OCI-LY7 (cell line): ENCODE results near the gene STOX2. TPM values are rescaled to one million over a fixed set of nuclear protein-coding genes. Genes with fewer than 3 reads are reported as not detected.

Source experiments
- BruUV-seq: library from RNA; stranded (reverse); fragments of 400-500 nt; replicated peaks from 2 replicates; lab custom pipeline; 2021; lab: Mats Ljungman, UMichigan
- CTCF ChIA-PET: fragments of 300-600 bp; sonication (Branson Sonifier 250); formaldehyde crosslinking; loops from one replicate; lab custom pipeline; 2022; ENCODE audit warnings: antibody characterized with exemption; ENCODE audit not compliant: unreplicated experiment; lab: Charles Lee
- POLR2A ChIA-PET: fragments of 300-600 bp; sonication (Branson Sonifier 250); formaldehyde crosslinking; loops from one replicate; lab custom pipeline; 2022; ENCODE audit warnings: antibody characterized with exemption; lab: Charles Lee
- DNase-seq: peaks from one replicate; pipeline ENCODE4 v3.0.0-alpha.2; 2015; ENCODE audit warnings: low spot score
- H2AFZ ChIP-seq: fragments of 200-600 bp; sonication (generic), shearing (Covaris generic); 2 replicates; pipeline ENCODE4 v1.6.1; 2014; ENCODE audit warnings: mild to moderate bottlenecking, antibody characterized with exemption, low read length, moderate library complexity
- H3K27ac ChIP-seq: fragments of 200-600 bp; sonication (generic); 2 replicates; pipeline ENCODE4 v1.5.1; 2014; ENCODE audit warnings: mixed run types, low read depth, mild to moderate bottlenecking, moderate library complexity, low read length, inconsistent platforms; ENCODE audit not compliant: poor library complexity, severe bottlenecking
- H3K36me3 ChIP-seq: fragments of 200-600 bp; sonication (generic); 2 replicates; pipeline ENCODE4 v1.6.1; 2014; ENCODE audit warnings: mild to moderate bottlenecking, antibody characterized with exemption, low read length, moderate library complexity, mixed read lengths; ENCODE audit not compliant: insufficient read depth
- H3K4me1 ChIP-seq: fragments of 200-600 bp; sonication (generic); 2 replicates; pipeline ENCODE4 v1.5.1; 2014; ENCODE audit warnings: mild to moderate bottlenecking, low read length; ENCODE audit not compliant: insufficient read depth, poor library complexity, severe bottlenecking
- H3K4me2 ChIP-seq: fragments of 200-600 bp; sonication (generic); 2 replicates; pipeline ENCODE4 v1.6.1; 2014; ENCODE audit warnings: mild to moderate bottlenecking, low read length
- H3K4me3 ChIP-seq: fragments of 200-600 bp; sonication (generic); 2 replicates; pipeline ENCODE4 v1.5.1; 2014; ENCODE audit warnings: mild to moderate bottlenecking, low read depth, low read length; ENCODE audit not compliant: poor library complexity, severe bottlenecking
- H3K79me2 ChIP-seq: fragments of 200-600 bp; sonication (generic); 2 replicates; pipeline ENCODE4 v1.6.1; 2016; ENCODE audit warnings: low read depth, mild to moderate bottlenecking, low read length, moderate library complexity, mixed read lengths; ENCODE audit not compliant: insufficient read depth
- H3K9me2 ChIP-seq: fragments of 200-600 bp; sonication (generic); 2 replicates; pipeline ENCODE4 v1.6.1; 2016; ENCODE audit warnings: mild to moderate bottlenecking, low read length, mixed read lengths; ENCODE audit not compliant: insufficient read depth
- H3K9me3 ChIP-seq: fragments of 200-600 bp; sonication (generic); 2 replicates; pipeline ENCODE4 v1.6.1; 2014; ENCODE audit warnings: mild to moderate bottlenecking, mixed run types, low read length, mixed read lengths
- H4K20me1 ChIP-seq: fragments of 200-600 bp; sonication (generic); 2 replicates; pipeline ENCODE4 v1.6.1; 2014; ENCODE audit warnings: mild to moderate bottlenecking, antibody characterized with exemption, low read length, moderate library complexity, mixed read lengths; ENCODE audit not compliant: insufficient read depth
- EZH2phosphoT487 ChIP-seq: fragments of 200-600 bp; sonication (generic); IDR thresholded peaks from 2 replicates; pipeline ENCODE4 v1.6.1; 2018; ENCODE audit warnings: low read depth, borderline replicate concordance, mild to moderate bottlenecking, mixed run types, antibody characterized with exemption, low read length, moderate library complexity, mixed read lengths
- intact Hi-C: fragments of 100-400 bp; cut with micrococcal nuclease; formaldehyde crosslinking; loops from one replicate; pipeline ENCODE4 v1.10.0; 2022; ENCODE audit not compliant: unreplicated experiment
- total RNA-seq, 2 experiments: library from RNA; depleted of rRNA in 1 of 2; stranded (reverse); fragments of >200 nt in 1 of 2; shearing (Covaris generic) in 1 of 2; gene quantifications; 2 replicates each; pipeline ENCODE4 v1.2.3, GENCODE V29; 2014 to 2022
- TF ChIP-seq, protein P1 (sequence below): fragments of 200-600 bp; sonication (generic); conservative IDR thresholded peaks from 2 replicates; pipeline ENCODE4 v1.5.1; 2014; ENCODE audit warnings: mild to moderate bottlenecking, antibody characterized with exemption, low read length, moderate library complexity, mixed read lengths

STOX2 gene
- total RNA-seq, 2 experiments from 2014 or later: 0.38 TPM; not detected in 1

- no peaks in the 10 kb centered on the region for H3K79me2 ChIP-seq
- no peak for DNase-seq
- no peak overlapping the region for H3K27ac ChIP-seq
- no peaks in the 10 kb centered on the region for H3K9me3 ChIP-seq
- no peaks in the 10 kb centered on the region for H3K36me3 ChIP-seq
- no peak overlapping the region for H3K4me2 ChIP-seq
- no peak overlapping the region for H2AFZ ChIP-seq
- no TSS peak for BruUV-seq
- ChIA-PET CTCF (no interaction called here), POLR2A (interaction anchor here (0.5 kb wide), 1 partner anchor 1744 kb away, joined by 3 read pairs; no protein-coding TSS in a partner anchor)
- TF ChIP-seq, protein P1, sequence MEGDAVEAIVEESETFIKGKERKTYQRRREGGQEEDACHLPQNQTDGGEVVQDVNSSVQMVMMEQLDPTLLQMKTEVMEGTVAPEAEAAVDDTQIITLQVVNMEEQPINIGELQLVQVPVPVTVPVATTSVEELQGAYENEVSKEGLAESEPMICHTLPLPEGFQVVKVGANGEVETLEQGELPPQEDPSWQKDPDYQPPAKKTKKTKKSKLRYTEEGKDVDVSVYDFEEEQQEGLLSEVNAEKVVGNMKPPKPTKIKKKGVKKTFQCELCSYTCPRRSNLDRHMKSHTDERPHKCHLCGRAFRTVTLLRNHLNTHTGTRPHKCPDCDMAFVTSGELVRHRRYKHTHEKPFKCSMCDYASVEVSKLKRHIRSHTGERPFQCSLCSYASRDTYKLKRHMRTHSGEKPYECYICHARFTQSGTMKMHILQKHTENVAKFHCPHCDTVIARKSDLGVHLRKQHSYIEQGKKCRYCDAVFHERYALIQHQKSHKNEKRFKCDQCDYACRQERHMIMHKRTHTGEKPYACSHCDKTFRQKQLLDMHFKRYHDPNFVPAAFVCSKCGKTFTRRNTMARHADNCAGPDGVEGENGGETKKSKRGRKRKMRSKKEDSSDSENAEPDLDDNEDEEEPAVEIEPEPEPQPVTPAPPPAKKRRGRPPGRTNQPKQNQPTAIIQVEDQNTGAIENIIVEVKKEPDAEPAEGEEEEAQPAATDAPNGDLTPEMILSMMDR: no peak
- TF ChIP-seq EZH2phosphoT487: no peak
- no peaks in the 10 kb centered on the region for H3K4me1 ChIP-seq
- no peak overlapping the region for H3K4me3 ChIP-seq
- H4K20me1 ChIP-seq: no peaks in the 10 kb centered on the region
- intact Hi-C loops: no loop called here
- no peaks in the 10 kb centered on the region for H3K9me2 ChIP-seq
Measured at GRCh38 chr4:184022679-184023383, 117.7 kb downstream of the STOX2 start.

GRCh38 chr4:184024637-184025036, 119.5 kb downstream of the STOX2 start:
- Histone ChIP-seq H3K27ac (no peak overlapping the region), H3K9me3 (no peaks in the 10 kb centered on the region), H3K4me2 (no peak overlapping the region), H3K79me2 (no peaks in the 10 kb centered on the region), H4K20me1 (no peaks in the 10 kb centered on the region), H3K36me3 (no peaks in the 10 kb centered on the region), H3K4me1 (no peaks in the 10 kb centered on the region), H3K9me2 (no peaks in the 10 kb centered on the region), H3K4me3 (no peak overlapping the region), H2AFZ (no peak overlapping the region)
- intact Hi-C loops: no loop called here
- ChIA-PET CTCF (no interaction called here), POLR2A (no interaction called here)
- BruUV-seq: no TSS peak
- TF ChIP-seq, protein P1: no peak
- no peak for TF ChIP-seq EZH2phosphoT487
- DNase-seq: no peak
